8988T (cell line): ENCODE results near the gene SOX1.

ENCODE experiments used
- DNase-seq: peaks from one replicate; pipeline ENCODE4 v3.0.0; 2011

The SOX1 gene

GRCh38 chr13:112067116-112067741, at the start of gene SOX1:
SOX1 (plus strand) TSS chr13:112067149; CDS start chr13:112067659, 510 bp downstream.
- DNase-seq: no peak

GRCh38 chr13:112024577-112024976, 42.4 kb upstream of the SOX1 start:
- DNase-seq: no peak

GRCh38 chr13:112027250-112027649, 39.7 kb upstream of the SOX1 start:
- no peak for DNase-seq

GRCh38 chr13:112028481-112028880, 38.5 kb upstream of the SOX1 start:
- no peak for DNase-seq

GRCh38 chr13:112029143-112029542, 37.8 kb upstream of the SOX1 start:
- DNase-seq: no peak

- no peak for DNase-seq
Measured at GRCh38 chr13:112032186-112032993, 34.6 kb upstream of the SOX1 start.

- DNase-seq: no peak
Measured at GRCh38 chr13:112034231-112034630, 32.7 kb upstream of the SOX1 start.

GRCh38 chr13:112034846-112035245, 32.1 kb upstream of the SOX1 start:
- no peak for DNase-seq

- DNase-seq: no peak
Measured at GRCh38 chr13:112042496-112042895, 24.5 kb upstream of the SOX1 start.

- no peak for DNase-seq
Measured at GRCh38 chr13:112052213-112052612, 14.7 kb upstream of the SOX1 start.

GRCh38 chr13:112053167-112053743, 13.7 kb upstream of the SOX1 start:
- DNase-seq: no peak

- DNase-seq: no peak
Measured at GRCh38 chr13:112053744-112054615, 13.0 kb upstream of the SOX1 start.

GRCh38 chr13:112054616-112055015, 12.3 kb upstream of the SOX1 start:
- DNase-seq: no peak

- DNase-seq: no peak
Measured at GRCh38 chr13:112055036-112055914, 11.7 kb upstream of the SOX1 start.

GRCh38 chr13:112055915-112056269, 11.1 kb upstream of the SOX1 start:
- no peak for DNase-seq

- no peak for DNase-seq
Measured at GRCh38 chr13:112056284-112056727, 10.6 kb upstream of the SOX1 start.

- DNase-seq: no peak
Measured at GRCh38 chr13:112056739-112057438, 10.1 kb upstream of the SOX1 start.

GRCh38 chr13:112057439-112057735, 9.6 kb upstream of the SOX1 start:
- DNase-seq: no peak

- DNase-seq: no peak
Measured at GRCh38 chr13:112057736-112058518, 9.0 kb upstream of the SOX1 start.

GRCh38 chr13:112058519-112058873, 8.5 kb upstream of the SOX1 start:
- no peak for DNase-seq

GRCh38 chr13:112058941-112059340, 8.0 kb upstream of the SOX1 start:
- no peak for DNase-seq
